ENCODE data around the gene VWA5B2. TPM values are rescaled to one million over a fixed set of nuclear protein-coding genes. Genes with fewer than 3 reads are reported as not detected.

Gene VWA5B2
- total RNA-seq, 1 donor from 2014 or later = 0.32 TPM

DNA sequence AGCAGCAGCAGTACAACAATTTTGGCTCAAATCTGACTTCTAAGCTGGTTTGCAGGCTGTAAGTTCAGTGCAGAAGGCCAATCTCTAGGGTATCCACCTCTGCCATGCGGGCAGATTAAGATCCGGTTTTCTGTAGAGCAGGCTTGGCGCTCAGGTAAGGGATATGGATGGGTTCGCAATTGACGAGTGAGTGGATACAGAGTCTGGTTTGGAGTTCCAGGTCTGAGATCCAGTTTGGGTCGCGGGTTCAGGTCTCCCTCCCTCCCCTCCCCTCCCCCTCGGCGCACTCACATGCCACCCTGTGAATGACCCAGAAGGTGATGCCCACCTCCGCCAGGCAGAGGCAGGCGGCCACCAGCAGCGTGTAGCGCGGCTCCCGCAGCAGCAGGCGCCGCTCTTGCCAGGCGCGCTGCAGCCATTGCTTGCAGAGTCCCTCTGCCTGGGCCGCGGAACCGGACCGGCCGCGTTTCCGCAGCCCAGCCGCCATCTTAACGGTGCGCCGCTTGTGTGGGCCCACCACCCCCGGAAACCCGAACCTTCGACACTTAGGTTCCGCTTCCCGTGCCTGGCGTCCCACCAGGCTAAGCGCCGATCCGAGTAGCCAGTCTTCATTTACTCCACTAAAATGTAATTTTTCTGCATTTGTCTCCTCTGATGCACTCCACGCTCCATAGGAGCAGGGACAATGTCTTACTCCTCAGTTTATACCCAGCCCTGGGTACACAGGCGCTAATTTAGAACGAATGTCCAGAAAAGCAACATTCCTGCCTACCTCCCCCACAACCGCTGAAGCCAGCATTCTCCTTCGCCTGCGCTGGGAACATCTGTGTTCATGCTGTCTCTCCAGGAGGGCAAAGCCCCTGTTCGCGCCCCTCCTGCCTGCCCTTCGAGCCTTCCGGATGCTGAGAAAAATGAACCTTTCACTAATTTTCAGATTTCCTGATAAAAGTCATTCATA is 19.3 kb downstream of the VWA5B2 start, which contains the start of gene ALG3:
Gene ALG3 (minus strand): TSS at position 509 of the 958 bp plus-strand sequence. CDS start 22 bp downstream, at position 487.
- H3K27me3 ChIP-seq = no peaks in the 10 kb centered on the region
- H3K4me3 ChIP-seq = peak within 1 kb of the TSS; percentile 70 to 86
- DNase-seq (ENCODE audit: low spot score in 2 of 2) = peak in 1 of 2 donors; percentile 87
- peaks cover 0 to 14% of the 10 kb centered on the region in 2 donors for H3K4me1 ChIP-seq
- peaks cover 18 to 21% of the 10 kb centered on the region in 2 donors for H3K36me3 ChIP-seq
- peak within 1 kb of the TSS; percentile 58 to 64 for H3K27ac ChIP-seq
- TF ChIP-seq, protein P1, sequence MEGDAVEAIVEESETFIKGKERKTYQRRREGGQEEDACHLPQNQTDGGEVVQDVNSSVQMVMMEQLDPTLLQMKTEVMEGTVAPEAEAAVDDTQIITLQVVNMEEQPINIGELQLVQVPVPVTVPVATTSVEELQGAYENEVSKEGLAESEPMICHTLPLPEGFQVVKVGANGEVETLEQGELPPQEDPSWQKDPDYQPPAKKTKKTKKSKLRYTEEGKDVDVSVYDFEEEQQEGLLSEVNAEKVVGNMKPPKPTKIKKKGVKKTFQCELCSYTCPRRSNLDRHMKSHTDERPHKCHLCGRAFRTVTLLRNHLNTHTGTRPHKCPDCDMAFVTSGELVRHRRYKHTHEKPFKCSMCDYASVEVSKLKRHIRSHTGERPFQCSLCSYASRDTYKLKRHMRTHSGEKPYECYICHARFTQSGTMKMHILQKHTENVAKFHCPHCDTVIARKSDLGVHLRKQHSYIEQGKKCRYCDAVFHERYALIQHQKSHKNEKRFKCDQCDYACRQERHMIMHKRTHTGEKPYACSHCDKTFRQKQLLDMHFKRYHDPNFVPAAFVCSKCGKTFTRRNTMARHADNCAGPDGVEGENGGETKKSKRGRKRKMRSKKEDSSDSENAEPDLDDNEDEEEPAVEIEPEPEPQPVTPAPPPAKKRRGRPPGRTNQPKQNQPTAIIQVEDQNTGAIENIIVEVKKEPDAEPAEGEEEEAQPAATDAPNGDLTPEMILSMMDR (IDR thresholded peaks at IDR 0.05) = no peak
- H3K9me3 ChIP-seq = no peaks in the 10 kb centered on the region
- intact Hi-C loops (cut with DNase I) = loop anchor here (1.0 to 5.0 kb wide), 7 partner anchors 51 to 351 kb away; partner anchors contain the start of genes ABCF3, AP2M1, DVL3 and EIF2B5

DNA sequence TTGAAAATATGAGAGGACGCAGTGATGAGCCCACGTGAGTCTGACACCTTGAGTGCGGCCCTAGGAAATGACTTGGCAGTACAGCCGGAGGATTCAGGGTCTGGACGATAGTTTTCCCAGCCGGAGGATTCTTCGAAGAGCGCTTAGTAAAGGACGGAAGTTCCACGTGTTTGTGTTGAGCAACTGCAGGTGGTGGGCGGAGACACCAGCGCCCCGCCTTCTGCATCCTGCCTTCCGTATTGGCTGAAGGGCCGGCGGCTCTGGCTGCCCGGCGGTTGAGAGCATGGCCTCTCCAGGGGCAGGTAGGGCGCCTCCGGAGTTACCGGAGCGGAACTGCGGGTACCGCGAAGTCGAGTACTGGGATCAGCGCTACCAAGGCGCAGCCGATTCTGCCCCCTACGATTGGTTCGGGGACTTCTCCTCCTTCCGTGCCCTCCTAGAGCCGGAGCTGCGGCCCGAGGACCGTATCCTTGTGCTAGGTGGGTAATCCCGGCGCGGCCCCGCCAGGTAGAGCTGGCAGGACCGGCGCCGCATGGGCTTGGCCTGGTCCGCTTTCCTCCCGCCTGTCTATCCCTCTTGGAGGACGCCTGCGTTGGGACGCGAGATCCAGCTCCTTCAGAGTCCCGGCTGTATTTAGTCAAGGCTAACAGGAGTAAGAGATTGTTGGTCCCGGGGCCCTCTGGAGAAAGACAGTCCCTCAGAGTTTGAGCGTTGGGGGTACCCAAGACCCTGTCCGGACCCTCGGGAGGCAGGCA is 20.2 kb downstream of the VWA5B2 start, which contains the start of gene EEF1AKMT4:
Gene EEF1AKMT4 (plus strand): TSS at position 261 of the 755 bp plus-strand sequence. CDS start 23 bp downstream, at position 284.
- intact Hi-C loops (cut with DNase I) = loop anchor here (1.0 to 5.0 kb wide), 9 partner anchors 50 to 352 kb away; partner anchors contain the start of genes ABCC5, ABCF3, AP2M1 and DVL3
- Histone ChIP-seq H3K27ac (peak within 1 kb of the TSS; percentile 58 to 64), H3K4me3 (peak within 1 kb of the TSS; percentile 70 to 86), H3K27me3 (no peaks in the 10 kb centered on the region), H3K4me1 (peaks cover 0 to 14% of the 10 kb centered on the region in 2 donors), H3K9me3 (no peaks in the 10 kb centered on the region), H3K36me3 (peaks cover 10 to 12% of the 10 kb centered on the region in 2 donors)
- DNase-seq (ENCODE audit: low spot score in 2 of 2) = peak; percentile 84 to 98
- TF ChIP-seq, protein P1 (IDR thresholded peaks at IDR 0.05) = peak; percentile 35 to 59 (median 56)

DNA sequence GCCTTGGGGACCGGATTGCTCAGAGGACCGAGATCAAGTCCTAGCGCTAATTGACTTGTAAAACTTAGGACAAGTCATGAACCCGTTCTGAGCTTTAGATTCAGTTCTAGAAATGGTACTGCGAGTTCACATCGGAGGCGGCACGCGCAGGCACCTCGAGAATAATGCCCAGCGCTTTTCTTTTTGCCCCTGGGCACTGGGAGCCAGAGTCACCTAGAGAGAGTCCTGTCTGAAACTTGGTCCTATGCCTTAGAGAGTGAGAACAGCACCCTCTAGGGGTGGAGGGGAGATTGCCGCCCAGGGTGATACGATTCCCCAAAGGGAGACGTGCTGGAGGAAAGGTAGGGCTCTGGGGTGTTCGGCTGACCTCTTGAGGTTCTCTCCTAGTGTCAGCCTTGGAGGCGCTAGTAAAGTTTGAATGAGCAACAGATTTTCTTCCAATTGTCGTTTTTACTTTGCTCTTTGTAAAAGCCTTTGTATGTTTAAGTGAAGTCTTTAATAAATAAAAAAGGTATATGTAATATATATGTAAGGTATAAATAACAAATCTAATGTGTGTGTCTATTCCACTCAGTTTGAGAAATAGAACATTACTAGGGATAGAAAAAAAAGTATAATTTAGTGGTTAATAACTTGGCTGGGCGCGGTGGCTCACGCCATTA is 20.9 kb downstream of the VWA5B2 start:
- Histone ChIP-seq H3K36me3 (peaks cover 3 to 5% of the 10 kb centered on the region in 2 donors), H3K4me1 (peaks cover 0 to 14% of the 10 kb centered on the region in 2 donors), H3K27ac (peak overlapping the region in 1 of 2 donors; percentile 45), H3K9me3 (no peaks in the 10 kb centered on the region), H3K27me3 (no peaks in the 10 kb centered on the region), H3K4me3 (peak overlapping the region; percentile 70 to 86)
- peak; percentile 55 to 94 for DNase-seq (ENCODE audit: low spot score in 2 of 2)
- intact Hi-C loops (cut with DNase I) = loop anchor here (1.0 to 5.0 kb wide), 2 partner anchors 87 to 233 kb away; partner anchors contain the start of genes ABCC5 and FAM131A
- TF ChIP-seq, protein P1 (IDR thresholded peaks at IDR 0.05) = peak; percentile 78 to 90 (median 88)

DNA sequence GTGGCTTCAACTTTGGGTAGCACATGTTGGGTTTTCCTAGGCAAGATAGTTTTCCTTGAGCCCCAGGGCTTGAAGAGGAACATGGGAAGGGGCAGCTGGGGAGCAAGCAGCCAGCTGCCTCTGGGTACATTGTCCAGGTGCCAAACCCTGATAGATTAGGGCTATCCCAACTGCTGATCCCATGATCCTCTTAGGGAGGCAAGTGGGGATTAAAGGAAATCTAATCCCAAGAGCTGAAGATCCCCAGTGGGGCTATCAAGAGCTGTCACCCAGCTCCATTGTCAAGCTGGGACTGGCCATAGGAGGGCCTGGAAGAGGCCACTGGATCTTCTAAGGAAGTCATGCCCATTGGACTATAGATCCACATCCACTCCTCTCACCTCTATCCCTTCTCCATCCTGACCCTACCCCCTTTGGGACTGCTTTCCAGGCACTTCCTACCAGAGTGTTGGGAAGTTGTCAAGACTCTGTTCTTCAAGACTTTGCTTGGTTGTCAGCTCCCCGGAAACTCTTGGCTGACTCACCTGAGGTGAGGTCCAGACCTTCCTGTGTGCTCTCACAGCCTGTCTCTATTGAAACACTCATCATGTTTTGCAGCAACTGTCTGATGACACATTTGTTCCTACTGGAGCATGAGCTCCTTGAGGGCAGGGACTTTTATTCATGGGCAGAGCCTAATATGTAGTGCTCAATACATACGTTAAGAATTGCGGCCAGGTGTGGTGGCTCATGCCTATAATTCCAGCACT is 26.1 kb downstream of the VWA5B2 start:
- intact Hi-C loops (cut with DNase I) = no loop called here
- no peak overlapping the region for H3K27ac ChIP-seq
- H3K4me1 ChIP-seq = peaks cover 3 to 9% of the 10 kb centered on the region in 2 donors
- no peak overlapping the region for H3K4me3 ChIP-seq
- no peaks in the 10 kb centered on the region for H3K36me3 ChIP-seq
- TF ChIP-seq, protein P1 (IDR thresholded peaks at IDR 0.05) = no peak
- no peaks in the 10 kb centered on the region for H3K27me3 ChIP-seq
- no peaks in the 10 kb centered on the region for H3K9me3 ChIP-seq
- no peak for DNase-seq (ENCODE audit: low spot score in 2 of 2)
